Nucleus accumbens (tissue), 56 donors: ENCODE results near the gene AUTS2.

Experiments used
- DNase-seq, 56 donors: peaks; one replicate each; lab custom pipeline; 2025; lab: John Stamatoyannopoulos, UW

AUTS2 gene

GRCh38 chr7:69803699-69804516, 205.6 kb downstream of the AUTS2 start:
- DNase-seq: no peak

GRCh38 chr7:69804962-69805361, 206.7 kb downstream of the AUTS2 start:
- DNase-seq: no peak

GRCh38 chr7:69808391-69808790, 210.1 kb downstream of the AUTS2 start:
- DNase-seq: no peak

- DNase-seq: no peak
Measured at GRCh38 chr7:69811476-69812308, 213.4 kb downstream of the AUTS2 start.

GRCh38 chr7:69812756-69813155, 214.5 kb downstream of the AUTS2 start:
- no peak for DNase-seq

- DNase-seq: peak in 1 of 56 donors; percentile 7
Measured at GRCh38 chr7:69813637-69814240, 215.5 kb downstream of the AUTS2 start.

GRCh38 chr7:69814421-69814962, 216.2 kb downstream of the AUTS2 start:
- peak; percentile 4 to 90 (median 74) for DNase-seq

GRCh38 chr7:69816501-69816900, 218.2 kb downstream of the AUTS2 start:
- no peak for DNase-seq

GRCh38 chr7:69817121-69817520, 218.8 kb downstream of the AUTS2 start:
- no peak for DNase-seq

GRCh38 chr7:69817841-69818635, 219.8 kb downstream of the AUTS2 start:
- DNase-seq: no peak

GRCh38 chr7:69818636-69819332, 220.5 kb downstream of the AUTS2 start:
- no peak for DNase-seq

GRCh38 chr7:69819333-69819705, 221.0 kb downstream of the AUTS2 start:
- no peak for DNase-seq

GRCh38 chr7:69820479-69821192, 222.4 kb downstream of the AUTS2 start:
- no peak for DNase-seq

GRCh38 chr7:69822386-69822785, 224.1 kb downstream of the AUTS2 start:
- no peak for DNase-seq

- DNase-seq: no peak
Measured at GRCh38 chr7:69823151-69823744, 225.0 kb downstream of the AUTS2 start.

GRCh38 chr7:69825113-69825972, 227.1 kb downstream of the AUTS2 start:
- DNase-seq: no peak

- DNase-seq: no peak
Measured at GRCh38 chr7:69826283-69826682, 228.0 kb downstream of the AUTS2 start.

GRCh38 chr7:69827140-69827539, 228.9 kb downstream of the AUTS2 start:
- no peak for DNase-seq
